Measurements from ENCODE around the gene DAPK1.
A peak's percentile ranks its signal among the peaks of the same experiment; 100 is the strongest.

DAPK1 gene

DNA sequence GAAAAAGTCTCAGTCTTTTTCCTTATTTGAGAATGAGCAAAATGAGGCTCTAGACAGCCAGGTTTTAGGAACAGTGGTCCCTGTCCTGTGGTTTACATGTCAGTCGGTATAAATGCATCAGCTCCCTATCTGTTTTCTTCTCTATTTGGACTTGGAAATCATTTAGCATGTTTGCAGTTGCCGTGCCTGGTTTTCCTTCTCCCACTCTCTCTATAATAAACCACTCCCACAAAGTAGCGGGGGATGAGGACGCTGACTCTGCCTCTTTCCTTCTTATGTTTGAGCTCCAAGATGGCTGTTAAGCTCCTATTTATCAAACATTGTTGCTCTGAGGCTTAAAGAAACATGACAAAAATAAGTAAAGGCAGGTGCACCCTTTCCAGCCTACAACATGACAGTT, 171.1 kb downstream of the DAPK1 start:
- no peak for DNase-seq (ENCODE audit: low spot score)

DNA sequence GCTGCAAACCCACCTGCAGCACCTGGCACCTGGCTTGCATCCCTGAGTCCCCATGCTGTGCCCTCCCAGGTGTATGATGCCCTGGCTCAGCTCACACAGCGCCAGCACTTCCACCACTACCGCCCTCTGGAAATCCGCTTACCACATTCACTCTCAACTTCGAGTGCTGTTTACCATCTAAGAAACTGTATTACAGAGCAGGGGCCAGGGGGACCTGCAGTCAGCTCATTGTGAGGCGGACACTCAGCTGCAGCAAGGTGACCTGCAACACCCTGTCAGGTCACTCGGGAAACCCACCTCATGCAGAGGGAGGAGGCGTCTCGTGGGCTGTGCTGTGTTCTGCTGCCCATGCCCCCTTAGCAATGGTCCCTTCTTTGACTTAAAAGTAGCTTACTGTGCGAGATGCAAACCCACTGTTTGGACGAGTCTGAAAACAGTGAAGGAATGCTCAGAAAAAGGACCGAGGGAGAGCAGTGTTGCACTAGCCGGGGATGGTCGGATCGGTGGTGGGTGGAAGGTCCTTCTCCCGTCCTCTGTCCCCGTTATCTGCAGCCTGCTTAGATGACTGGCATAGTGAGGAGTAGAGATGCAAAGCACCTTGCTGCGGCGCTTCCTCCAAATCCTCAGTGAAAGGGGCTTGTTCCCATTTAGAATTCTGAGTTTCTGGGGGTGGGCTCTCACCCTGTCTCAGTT, 173.1 kb downstream of the DAPK1 start:
- DNase-seq (ENCODE audit: low spot score), result no peak

DNA sequence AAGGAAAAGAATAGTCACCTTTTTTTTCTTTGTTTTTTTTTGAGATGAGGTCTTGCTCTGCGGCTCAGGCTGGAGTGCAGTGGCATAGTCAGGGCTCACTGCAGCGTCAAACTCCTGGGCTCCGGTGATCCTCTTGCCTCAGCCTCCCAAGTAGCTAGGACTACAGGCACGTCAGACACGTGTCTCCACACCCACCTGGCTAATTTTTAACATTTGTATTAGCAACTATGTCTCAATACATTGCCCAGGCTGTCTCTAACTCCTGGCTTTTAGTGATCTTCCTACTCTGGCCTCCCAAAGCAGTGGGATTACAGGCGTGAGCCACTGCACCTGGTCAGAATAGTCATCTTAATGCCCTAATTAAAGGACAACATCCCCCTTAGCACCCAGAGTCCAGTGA, 173.8 kb downstream of the DAPK1 start:
- DNase-seq (ENCODE audit: low spot score), result no peak

DNA sequence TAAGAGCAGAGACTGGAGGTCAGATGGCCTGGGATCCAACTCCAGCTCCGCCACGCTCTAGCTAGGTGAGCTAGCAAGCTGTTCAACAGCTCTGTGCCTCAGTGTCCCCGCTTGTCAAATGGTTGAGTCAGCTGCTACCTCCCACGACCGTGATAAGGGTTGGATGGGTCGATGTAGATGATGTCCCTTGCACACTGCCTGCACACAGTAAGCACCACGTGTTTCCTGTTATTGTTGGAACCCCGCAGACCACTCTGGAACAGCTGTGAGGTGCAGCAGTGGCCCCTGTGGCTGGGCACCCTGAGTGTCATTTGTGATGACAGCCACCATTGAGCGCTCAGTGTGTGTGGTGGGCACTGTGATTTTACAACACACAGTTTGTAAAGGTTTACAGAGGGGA, 174.3 kb downstream of the DAPK1 start:
- DNase-seq (ENCODE audit: low spot score), result no peak

DNA sequence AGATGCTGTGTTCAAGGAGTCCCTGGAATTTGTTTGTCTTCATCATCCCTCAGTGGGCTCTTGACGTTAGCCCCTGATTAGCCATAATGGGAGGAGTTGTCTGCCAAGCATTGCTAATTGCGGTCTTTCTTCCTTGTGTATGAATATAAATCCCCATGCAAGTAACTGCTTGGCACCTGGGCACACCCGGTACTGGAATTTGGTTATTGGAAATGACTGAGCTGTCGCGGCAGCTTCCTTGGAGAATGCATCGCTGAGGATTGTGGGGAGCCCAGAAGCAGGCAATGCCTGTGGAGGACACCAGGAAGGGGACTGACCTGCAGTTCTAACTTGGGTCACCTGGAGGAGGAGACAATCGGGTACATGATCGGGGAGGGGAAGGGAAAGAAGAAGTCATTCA, 174.9 kb downstream of the DAPK1 start:
- DNase-seq (ENCODE audit: low spot score), result no peak

DNA sequence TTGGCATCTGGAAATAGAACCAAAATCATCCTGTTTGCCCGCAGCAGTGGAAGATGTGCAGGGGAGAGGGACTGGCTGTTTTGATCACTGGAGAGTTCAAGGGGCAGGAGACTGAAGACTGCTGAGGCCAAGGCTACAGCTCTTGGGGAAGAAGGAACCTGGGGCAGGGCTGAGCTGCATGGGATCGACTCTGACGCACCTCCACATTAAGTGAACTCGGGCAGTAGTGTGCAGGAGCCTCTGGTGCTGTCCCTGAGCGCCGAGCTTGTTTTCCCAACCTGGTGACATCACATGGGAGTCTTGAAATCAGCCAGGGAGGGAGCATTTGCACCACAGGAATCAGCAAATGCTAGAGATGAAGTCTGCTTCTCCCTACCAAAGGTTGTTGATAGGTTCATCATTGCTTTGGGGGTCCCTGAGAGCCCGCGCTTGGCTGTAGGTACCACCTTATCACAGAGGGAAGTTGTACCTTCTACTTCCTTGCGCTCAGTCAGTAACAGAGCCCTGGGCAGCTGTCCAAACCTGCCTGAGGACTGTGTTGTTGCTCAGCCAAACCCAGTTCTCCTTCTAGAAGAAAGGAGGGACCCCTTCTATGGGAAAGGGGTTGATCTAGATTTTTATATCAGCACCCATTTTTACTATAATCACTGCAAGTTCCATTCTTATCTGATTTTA, 175.9 kb downstream of the DAPK1 start:
- no peak for DNase-seq (ENCODE audit: low spot score)

DNA sequence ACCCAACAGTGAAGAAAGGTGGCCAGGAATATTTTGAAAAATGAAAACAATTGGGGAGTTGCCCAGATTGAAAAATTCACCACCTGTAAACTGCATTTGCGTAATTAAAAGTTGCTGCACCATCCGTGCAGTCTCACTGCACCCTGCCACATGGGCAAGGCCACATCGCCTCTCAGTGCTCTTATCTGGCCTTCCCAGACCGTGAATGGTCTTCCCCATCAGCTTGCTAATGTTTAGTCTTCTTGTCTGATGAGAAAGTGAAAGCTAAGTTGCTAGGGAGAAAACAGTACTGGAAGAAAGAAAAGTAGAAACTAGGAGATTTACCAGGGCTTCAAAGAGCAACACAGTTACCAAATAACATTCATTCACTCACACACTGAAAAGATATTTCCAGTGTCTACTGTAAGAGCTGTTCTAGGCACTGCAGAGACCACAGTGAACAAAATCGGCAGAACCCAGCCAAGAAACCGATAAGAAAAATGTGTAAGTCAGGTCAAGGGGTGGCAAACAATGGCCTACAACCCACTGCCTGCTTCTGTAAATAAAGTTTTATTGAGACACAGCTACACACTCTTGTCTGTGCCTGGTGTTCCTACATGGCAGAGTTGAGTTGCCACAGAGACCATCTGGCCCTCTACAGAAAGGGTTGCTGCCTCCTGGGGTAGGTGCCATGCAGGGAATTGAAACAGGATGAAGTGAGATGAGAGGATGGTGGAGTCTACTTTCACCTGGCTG, 177.1 kb downstream of the DAPK1 start:
- DNase-seq (ENCODE audit: low spot score), result no peak

DNA sequence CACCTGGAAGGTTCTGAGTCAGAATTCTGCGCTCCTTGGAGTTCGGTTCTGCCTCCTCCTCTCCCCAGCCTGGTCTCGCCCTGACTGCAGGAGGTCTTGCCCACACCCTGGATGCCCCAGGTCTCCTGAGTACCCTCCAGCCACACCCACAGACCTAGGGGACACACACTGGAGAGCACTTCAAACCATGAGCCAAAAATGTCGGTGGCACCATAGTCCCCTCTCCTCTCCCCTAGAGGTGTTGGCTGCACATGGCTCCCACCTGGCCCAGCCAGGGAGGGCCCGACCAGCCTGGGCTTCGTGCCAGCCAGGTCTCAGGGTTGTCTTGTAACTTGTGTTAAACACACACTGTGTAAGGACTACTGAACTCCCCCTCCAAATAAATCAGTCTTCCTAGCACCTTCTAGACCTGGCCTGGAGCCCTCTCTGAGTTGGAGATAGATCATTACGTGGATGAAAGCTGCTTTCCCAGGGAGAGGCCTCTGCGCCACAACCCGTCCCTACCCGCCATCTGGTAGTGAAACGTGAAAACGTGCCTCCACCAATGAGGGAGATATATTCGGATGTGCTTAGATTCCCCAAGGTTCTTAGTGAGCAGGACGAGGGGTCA, 178.3 kb downstream of the DAPK1 start:
- DNase-seq (ENCODE audit: low spot score), result no peak

DNA sequence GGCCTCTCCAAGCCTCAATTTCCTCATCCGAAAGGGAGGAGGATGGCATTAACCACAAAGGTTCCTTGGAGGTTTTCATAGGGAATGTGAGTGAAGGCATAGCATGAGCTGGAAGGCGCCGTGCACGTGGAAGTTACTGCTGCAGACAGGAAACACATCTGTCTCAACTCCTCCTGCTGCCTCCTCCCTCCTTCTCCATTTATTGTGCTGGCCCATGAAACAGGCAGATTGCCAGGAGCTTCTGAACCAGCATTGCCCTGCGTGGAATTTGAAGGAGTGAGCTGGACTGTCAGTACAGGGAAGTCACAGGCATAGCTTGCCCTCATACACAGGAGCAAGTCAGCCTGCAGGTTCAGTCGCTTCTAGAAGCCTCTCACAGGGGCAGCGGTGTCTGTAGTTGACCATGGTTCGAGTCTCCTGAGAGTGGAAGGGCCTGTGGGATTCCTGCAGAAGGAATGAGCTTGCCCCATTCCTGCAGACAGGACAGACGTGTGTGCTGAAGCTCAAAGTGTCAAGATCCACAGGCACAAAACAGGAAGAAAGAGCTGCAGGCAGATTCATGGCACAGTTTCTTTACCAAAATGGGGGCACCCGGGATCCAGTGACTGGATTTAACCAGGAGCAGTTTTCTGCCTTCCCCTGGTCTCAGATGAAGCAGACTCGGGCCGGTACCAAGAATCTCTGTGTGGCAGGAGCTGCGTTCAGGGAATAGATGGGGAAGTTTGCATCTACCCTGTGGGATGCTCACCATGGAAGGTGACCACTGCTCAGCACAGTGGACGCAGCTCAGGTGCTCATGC, 179.5 kb downstream of the DAPK1 start:
- DNase-seq (ENCODE audit: low spot score), result no peak

DNA sequence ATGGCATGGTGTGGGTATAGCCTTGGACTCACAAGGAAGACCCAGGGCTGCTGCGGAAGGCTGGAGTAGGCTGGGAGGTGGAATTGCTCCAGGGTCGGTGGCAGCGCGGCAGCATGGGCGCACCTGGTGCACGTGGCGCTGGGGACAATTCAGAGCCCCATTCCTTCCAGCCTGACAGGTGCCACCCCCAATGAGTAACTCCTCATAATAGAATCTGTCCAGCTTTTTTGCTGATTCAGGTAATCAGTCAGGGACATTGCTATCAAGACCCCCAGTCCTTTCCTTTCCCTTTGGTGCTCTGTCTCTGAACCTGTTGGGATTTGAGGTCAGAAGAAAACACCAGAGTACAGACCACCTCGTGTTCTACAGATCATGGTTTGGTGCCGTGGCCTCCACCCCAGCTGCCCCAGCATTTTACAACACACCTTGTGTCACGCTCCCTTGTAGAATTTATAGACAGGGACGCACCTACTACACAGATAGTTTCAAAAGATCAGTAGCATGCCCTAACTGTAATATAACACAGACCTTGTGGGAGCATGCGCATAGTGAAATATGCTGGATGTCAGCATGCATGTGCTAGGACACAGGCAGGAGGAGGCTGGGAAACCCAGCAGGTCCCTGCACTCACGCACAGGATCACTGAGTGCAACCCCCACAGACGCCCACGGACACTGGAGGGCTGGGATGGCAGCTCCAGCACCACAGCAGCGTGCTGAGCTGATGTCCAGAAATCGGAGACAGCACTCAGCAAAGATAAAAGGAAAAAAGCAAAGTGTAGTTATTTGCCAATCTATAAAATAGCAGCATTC, 180.3 kb downstream of the DAPK1 start:
- no peak for DNase-seq (ENCODE audit: low spot score)

DNA sequence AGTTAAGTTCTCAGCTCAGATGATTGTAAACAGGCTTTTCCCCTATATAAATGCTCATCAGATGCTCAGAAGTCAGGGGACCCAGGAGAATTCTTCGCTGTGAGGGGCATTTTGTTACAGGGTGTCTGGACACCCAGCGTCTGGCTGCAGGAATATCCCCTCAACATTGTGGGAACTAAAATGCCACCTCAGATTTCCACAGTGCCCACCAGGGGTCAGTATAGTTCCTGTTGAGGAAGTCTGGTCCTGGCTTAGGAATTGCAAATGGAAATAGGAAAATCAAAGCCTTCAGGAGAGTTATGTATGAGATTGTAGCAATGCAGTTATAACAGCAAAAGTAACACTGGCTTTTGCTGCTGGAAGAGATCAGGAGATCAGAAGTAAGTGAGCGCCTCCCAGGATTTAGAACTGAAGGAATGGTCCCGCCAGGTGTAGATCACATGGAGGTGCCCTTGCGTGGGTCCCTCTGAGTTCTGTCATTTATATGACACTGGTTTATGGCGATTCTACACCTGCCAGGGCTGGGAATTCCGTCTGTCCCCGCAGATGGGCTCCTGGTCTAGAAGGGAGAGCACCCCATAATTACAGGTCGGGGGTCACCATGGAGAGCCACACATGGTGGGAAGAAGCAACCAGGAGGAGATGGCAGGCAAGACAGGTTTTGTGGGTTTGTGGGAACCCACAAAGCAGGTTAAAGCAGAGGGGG, 181.1 kb downstream of the DAPK1 start:
- peak; percentile 62 for DNase-seq (ENCODE audit: low spot score)

DNA sequence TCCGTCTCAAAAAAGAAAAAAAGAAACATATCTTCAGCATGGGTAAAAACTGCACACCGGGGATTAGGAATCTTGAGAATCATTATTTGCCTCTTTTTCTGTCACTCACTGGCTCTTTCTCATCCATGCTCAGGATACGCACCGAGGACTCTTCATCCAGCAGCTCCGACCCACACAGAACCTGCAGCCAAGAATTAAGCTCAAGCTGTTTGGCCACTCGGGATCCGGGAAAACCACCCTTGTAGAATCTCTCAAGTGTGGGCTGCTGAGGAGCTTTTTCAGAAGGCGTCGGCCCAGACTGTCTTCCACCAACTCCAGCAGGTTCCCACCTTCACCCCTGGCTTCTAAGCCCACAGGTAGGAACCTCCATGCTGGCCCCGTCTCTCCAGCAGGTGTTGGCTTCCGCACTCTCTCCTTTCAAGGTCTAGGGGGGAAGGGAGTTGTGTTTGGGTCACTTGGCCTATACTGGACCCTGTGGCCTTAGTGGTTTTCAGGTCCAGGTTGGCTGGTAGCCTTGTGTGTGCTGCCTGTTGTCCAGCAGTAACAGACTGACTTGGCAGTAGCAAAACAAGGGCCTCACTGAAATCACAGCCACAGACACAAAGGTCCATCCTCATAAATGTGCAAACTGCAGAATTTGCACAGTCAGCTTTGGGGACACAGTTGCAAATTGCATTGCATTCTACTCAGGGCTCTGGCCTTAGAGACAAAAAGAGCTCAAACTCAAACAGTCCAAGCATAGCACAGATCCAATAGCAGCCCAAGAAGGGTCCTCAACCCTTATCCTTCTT, 183.8 kb downstream of the DAPK1 start:
- DNase-seq (ENCODE audit: low spot score), result no peak

DNA sequence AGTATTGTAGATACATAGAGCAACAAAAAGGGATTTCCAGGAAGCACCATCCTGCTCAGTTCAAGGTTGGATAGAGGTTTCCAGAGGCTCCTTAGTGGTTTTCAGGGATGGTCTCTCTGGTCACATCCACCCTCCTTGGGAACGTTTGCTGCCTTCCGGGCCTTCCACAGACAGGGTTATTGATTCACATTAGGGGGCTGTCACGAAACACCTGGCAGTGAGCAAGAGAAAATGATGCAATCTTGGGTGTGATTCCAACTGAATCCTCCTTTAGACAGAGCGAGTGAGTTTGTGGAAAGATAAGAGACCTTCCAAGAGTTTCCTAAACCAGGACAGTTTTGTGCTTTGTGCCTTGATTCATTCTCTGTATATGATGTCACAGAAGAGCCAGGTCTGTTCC, 184.4 kb downstream of the DAPK1 start:
- DNase-seq (ENCODE audit: low spot score), result no peak

DNA sequence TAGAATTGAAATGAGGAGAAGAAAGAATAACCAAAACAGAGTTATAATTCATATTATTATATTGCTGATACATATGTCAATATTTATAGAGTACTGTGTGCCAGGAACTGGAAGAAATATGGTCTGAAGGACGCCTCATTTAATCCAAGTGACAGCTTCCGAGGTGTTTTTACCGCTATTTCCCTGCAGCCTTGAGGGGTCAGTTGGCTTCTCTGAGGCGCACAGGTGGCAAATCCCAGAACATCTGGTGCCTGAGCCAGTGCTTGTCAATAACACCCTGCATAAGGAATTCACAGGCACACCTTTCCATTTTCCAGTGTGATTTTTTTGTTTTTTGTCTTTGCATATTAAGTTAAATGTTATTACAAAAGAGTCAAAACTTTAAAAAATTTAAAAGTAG, 185.0 kb downstream of the DAPK1 start:
- DNase-seq (ENCODE audit: low spot score), result no peak

DNA sequence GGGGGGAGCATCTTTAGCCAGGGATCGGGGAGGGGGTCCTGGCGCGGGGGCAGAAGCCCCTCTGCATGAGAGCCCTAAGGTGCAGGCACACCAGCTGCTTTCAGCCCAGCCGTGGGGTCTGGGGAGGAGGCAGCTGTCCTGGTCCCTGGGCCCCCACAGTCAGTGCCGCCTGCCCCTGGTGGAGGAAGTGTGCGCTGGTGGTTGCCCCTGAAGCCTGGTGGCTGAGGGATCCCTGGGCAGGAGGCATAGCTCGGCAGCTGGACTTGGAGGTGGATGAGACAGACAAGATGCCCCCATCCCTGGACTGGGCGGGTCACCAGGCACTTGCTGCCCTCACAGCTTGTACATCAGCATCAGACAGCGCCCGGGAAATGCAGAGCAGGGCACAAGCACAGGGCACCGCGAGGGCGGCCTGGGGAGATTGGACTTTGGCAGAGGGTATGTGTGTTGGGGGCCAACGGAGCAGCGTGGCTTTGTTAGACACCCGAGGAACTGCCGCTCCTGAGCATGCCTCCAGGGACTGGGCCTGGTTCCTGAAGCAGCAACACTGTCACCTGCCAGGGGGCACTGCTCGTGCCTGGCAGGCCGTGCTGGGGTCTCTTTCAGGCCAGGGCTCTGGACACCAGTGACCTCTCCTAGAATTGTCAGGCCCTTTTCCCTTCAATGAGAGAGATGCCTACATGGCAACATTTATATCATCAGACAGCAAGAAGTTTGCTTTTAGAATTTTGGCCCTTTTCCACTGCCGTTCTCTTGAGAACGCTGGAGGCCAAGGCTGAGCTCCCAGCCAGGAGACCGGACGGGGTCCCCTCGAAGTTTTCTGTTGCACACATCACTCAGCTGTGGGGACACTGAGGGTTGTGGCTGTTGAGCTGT, 186.3 kb downstream of the DAPK1 start:
- no peak for DNase-seq (ENCODE audit: low spot score)

DNA sequence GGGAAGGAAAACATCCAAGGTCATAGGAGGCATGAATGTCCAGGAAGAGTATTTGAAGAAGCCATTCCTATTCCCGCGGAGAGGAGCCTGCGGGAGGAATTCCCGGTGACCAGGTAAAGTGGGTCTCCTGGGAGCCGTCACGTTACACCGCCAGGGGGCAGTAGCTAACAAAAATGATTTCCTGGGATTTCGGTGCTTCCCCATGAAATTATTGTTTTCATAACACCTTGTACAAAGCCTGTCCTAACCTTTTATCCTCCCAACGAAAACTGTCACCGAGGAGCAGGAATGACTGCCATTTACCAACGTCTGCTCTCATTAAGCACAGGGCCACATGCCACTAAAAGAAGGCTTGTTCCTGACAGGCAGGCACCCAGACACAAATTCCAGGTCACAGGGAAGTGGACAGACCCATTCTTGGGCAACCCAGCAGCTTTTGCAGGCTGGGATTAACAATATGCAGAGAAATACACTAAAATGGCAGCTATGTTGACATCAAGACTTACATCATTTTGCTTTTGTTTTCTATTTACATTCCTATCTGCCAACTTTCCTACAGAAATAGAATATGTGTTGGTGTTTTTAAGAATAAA, 187.1 kb downstream of the DAPK1 start:
- DNase-seq (ENCODE audit: low spot score), result peak; percentile 20

DNA sequence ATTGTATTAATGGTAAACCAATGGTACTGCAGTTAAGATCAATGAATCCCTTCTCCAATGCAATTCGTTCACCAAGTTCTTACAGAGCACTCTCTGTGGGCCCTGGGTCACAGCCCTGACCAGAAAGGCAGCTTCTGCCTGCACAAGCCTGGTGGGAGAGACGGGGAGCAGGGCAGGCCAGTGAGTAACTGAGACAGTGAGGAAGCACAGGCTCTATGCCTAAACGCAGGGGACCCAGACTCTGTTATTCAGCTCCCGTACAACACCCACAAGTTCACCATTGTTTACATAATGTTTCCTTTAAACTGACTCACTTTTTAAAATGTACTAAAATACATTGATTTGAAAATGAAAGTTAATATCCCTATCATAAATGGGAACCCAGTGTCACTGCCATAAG, 187.8 kb downstream of the DAPK1 start:
- DNase-seq (ENCODE audit: low spot score), result no peak

DNA sequence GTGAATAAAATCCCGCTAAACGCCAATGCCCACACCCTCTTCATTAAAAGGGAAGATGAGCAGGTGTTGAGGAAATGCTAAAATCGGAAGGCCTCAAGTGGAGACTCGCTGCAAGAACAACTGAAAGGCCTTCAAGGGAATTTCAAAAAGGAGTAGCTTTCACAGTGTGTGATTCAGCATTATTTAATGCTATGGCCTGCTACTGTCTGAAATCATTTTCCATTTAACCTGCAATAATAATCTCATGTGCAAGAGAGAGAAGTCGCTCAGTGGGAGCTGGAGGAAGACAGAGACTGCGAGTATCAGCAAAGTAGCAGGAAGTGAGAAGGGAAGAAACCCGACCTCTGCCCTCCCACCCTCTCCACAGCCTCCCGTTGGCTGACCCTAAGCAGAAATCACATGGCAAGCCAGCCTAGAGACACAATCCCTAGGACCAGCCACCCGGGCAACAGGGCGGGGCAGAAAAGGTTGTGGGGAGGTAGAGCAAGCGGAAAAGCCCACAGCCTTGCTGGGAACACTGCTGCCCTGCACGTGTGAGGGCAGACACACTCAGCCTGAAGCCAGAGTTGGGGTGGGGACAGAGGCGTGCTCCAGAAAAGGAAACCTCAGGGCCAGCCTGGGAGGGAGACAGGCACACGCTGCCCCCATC, 188.3 kb downstream of the DAPK1 start:
- DNase-seq (ENCODE audit: low spot score), result no peak

Measured in LoVo (cell line).